ENCODE data around the gene CEMIP2.

GRCh38 chr9:71706176-71706575 lies 62.1 kb downstream of the CEMIP2 start:
- TF ChIP-seq, protein P1, sequence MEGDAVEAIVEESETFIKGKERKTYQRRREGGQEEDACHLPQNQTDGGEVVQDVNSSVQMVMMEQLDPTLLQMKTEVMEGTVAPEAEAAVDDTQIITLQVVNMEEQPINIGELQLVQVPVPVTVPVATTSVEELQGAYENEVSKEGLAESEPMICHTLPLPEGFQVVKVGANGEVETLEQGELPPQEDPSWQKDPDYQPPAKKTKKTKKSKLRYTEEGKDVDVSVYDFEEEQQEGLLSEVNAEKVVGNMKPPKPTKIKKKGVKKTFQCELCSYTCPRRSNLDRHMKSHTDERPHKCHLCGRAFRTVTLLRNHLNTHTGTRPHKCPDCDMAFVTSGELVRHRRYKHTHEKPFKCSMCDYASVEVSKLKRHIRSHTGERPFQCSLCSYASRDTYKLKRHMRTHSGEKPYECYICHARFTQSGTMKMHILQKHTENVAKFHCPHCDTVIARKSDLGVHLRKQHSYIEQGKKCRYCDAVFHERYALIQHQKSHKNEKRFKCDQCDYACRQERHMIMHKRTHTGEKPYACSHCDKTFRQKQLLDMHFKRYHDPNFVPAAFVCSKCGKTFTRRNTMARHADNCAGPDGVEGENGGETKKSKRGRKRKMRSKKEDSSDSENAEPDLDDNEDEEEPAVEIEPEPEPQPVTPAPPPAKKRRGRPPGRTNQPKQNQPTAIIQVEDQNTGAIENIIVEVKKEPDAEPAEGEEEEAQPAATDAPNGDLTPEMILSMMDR (IDR thresholded peaks at IDR 0.05; ENCODE audit: insufficient read depth, low read depth, low read length) = no peak
- no peak for TF ChIP-seq EZH2 (IDR thresholded peaks at IDR 0.05; ENCODE audit: insufficient read depth, low read length)

Data from astrocyte (in vitro differentiated cells and primary cell).